GM11168 (cell line): Measurements from ENCODE around the gene CIT.

ENCODE experiments used
- in situ Hi-C: fragments of 300-500 bp; cut with MboI; formaldehyde crosslinking; loops from one replicate; pipeline ENCODE4 v1.12.0; 2022; ENCODE audit warnings: low sequenced_read_pairs; ENCODE audit not compliant: unreplicated experiment

CIT gene

DNA sequence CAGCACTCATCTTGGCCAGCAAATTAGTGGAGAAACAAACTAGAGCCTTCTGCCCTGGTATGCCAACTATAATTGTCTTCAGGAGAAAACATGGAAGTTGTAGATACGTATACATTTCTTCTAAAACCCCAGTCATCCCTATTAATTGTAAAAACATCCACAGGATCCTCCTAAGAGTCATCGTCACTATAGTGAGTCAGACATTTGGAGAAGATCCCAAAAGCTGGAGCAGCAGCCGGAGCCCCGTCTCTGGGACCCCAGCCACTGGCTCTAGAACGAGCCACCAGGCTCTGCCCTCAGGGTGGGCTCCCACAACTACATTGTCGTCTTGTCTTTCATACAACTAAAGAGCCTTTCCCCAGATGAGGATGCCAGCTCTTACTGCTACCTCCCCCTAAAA lies 193.7 kb downstream of the CIT start:
- in situ Hi-C loops = no loop called here

DNA sequence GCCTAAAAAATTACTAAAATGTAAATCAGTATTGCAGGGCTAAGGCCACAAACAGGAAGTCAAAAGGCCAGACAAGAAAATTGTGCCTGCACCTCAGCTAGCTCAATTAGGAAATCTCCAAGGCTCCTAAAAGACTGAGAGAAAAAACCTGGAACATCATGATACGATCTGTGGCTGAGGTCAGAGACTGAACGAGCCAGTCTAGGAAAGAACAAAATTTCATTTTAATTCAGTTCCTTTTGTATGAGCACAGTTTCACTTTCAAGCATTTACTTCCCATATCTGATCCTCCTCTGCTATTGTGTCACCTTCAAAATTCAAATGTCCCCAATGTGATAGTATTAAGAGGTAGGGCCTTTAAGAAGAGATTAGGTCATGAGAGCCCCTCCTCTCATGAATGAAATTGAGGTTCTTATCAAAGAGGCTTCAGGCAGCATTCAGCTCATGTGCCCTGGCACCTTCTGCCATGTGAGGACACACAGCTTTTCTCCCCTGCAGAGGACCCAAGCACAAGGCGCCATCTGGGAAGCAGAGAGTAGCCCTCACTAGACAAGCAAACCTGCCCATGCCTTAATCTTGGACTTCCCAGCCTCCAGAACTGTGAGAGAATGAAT lies 194.4 kb downstream of the CIT start:
- in situ Hi-C loops = no loop called here

DNA sequence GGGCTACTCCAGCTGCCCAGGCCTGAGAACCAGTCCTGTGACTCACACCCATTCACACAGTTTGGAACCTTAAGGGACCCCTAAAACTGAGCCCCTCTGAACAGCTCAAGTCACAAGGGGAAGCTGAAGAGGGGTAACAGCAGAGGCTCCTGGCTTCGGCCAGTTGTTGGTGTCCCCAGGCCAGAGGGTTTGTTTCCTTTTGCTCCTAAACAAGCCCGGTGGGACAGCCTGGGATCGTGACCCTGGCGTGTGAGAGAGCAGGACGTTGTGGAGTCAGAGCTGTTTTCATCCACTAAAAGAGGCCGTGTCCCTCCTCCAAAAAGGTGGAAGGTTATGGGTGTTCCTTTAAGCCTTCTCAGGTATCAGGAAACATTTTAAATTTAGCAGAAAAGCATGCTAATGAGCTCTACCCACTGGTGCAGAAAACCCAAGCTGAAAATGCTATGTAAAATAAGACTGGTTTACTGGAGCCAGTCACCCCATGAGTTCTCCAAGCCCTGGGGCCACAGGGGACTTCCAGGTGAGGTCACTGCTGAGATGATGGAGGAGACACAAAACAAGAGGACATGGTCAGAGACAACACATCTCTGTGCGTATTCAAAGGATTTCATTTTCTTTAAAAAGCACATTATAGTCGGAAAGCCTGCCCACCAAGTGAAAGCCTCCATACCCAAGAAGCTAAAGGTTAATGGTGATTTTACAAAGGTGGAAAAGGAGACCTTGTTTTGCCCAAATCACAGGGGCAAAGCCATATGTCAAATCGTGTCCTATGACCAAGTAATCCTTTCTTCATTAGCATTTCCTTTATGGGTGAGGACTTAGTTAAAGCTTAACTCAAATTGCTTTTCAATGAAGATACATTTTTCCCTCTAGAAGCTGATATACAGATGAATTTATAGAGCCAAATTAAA lies 195.1 kb downstream of the CIT start:
- in situ Hi-C loops = no loop called here

DNA sequence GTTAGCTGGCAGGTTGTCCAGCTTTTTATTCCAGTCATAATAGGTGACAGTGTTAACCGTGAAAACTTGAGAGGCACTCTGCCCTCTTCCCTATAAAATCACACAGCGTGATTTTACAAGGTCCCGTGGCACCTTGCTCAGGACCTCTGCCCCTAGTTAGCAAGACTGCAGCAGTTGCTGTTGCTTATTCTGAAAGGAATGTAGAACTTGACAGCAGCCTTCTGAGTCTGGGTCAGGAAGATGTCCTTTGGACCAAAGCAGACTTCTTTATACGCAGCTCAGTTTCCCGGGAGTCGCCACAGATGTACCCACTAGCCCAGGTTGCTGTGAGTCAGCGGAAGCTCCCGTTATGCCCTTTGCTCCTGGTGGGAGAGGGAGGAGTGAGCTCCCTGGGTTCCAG lies 196.0 kb downstream of the CIT start:
- in situ Hi-C loops = no loop called here

DNA sequence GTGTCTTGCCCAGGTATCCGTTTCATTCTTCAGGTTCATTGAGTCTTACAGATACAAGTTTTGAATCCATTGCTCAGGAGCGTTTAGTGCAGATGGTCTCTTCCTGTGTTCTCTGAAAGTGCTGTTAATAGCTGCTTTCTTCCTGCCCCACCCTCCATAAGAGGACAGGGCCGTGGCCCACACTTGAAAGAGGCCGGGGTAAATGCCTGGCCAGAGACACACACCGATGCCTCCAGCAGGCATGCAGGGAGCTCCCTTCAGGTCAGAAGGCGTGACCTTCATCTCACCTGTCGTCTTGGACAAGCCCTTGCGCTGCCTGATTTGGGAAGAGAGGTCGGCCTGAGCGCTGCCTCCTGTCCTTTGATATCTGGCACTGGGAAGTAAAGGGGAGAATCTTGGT lies 197.6 kb downstream of the CIT start:
- in situ Hi-C loops = no loop called here

DNA sequence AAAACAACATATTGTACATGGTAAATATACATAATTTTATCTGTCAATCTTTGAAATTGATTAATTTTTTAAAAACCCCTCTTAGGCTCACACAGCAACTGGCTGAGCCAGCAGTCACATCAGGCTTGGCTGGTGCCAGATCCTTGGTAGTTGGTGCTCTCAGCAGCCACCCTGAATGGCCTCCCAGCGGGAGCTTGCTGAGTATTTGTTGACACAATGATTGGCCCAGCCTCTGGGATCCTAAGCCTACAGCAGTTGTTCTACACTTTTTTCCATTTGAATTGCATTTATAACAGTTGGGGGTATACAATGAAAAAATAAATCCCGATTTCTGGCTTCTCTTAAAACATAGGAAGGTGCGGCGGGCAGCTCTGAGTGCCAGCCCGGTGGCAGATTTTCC lies 198.0 kb downstream of the CIT start:
- in situ Hi-C loops = no loop called here

DNA sequence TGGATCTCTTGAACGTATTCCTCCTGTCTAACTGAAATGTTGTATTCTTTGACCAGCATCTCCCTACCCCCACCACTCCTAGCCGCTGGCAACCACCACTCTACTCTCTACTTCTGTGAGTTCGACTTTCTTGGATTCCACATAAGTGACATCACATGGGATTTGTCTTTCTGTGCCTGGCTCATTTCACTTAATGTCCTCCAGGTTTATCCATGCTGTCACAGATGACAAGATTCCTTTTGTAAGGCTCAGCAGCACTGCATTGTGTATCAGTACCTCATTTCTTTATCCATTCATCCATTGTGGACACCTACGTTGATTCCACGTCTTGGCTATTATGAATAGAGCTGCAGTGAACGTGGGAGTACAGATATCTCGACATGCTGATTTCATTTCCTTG lies 198.7 kb downstream of the CIT start:
- in situ Hi-C loops = no loop called here

DNA sequence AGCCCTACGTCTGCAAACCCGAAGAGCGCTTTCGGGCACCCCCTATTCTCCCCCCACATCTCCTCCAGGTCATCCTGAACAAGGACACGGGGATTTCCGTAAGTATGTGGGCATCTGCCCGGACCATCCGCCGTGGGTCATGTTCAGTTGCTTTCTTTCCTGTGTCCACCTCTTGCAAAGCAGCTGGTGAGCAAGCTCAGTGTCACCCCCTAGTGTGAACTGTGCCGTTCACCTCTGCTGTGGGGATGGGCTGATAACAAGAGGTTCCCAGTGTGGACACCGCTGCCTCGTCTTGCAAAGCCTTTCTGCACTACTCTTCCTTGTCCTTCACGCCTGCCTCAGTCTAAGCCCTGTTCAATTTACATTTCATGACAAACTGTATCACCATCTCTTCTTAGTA lies 200.5 kb downstream of the CIT start:
- in situ Hi-C loops = no loop called here

DNA sequence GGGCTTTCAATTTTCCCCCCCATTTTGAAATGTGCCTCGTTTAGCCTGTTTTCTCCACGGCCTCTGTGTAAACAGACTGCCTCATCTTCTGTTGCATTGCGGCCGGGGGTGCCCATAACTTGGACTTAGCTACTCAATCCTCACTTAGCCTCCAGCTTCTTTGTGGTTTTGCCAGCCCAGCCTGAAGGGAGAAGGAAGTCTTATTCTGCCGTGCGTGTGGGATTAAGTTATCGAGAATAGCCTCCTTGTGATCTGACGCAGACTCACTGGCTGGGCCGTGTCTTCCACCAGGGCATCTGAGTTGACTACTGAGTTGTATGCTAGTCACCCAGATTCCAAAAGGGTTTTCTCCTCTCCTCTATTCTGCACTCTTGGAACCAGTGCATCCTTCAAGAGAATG lies 201.1 kb downstream of the CIT start:
- in situ Hi-C loops = no loop called here

DNA sequence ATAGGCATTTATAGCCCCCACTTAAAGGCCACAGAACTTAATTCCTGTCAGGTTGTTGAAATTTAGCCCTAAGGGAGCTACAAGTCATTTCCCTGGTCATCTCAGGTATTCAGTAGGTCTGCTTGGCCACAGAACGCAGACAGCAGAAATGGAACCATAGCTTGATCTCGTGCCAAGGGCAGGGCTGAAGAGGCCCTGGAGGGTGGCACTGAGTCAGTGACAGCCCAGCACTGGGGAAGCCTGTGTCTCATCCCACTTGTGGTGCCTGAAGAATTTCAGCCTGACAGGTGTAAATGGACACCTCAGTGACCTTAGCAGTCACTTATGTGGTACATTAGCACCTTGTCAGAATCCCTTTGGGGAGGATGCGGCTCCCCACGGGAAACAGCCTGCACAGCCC lies 202.6 kb downstream of the CIT start:
- in situ Hi-C loops = no loop called here

DNA sequence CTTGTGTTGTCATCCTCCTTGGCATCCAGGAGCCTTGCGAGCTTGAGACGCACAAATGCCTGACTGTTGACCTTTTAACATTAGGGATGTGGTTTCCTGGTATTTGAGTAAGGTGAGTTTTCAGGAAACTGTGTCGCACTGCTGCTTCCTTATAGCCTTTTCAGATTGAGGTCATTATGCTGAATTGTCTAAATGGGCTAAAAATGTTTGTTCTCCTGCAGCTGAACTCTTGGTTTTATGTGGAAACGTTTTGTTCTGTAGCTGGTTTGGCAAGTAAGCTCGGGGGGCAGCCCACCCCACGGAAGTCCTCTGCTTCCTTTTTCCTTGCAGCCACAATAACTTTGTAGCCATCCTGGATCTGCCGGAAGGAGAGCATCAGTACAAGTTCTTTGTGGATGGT lies 203.5 kb downstream of the CIT start:
- in situ Hi-C loops = no loop called here

DNA sequence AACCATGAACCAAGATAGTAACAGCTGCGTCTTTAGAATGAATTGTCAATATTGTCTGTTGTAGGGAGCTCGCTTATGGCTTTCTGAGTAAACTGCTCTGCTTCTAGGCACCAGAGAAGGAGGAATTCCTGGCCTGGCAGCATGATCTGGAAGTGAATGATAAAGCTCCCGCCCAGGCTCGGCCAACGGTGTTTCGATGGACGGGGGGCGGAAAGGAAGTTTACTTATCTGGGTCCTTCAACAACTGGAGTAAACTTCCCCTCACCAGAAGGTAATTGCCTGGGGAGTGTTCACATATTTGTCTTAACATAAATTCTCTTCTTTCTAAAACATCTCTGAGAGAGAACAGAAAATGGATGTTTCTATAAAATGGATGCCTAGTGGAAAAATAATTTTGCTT lies 204.9 kb downstream of the CIT start:
- in situ Hi-C loops = no loop called here

DNA sequence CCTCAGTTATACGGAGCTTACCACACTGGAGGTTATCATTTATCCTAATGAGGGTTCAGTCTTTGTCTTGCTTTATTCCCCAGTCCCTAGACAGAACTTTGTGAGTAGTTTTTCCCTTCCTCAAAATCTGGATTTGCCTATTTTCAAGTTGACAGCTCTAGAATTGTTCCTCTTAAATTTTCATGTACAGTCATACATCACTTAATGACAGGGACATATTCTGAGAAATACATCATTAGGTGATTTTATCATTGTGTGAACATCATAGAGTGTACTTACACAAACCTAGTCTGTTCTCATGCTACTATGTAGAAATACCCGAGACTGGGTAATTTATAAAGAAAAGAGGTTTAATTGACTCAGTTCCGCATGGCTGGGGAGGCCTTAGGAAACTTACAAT lies 206.1 kb downstream of the CIT start:
- in situ Hi-C loops = no loop called here

DNA sequence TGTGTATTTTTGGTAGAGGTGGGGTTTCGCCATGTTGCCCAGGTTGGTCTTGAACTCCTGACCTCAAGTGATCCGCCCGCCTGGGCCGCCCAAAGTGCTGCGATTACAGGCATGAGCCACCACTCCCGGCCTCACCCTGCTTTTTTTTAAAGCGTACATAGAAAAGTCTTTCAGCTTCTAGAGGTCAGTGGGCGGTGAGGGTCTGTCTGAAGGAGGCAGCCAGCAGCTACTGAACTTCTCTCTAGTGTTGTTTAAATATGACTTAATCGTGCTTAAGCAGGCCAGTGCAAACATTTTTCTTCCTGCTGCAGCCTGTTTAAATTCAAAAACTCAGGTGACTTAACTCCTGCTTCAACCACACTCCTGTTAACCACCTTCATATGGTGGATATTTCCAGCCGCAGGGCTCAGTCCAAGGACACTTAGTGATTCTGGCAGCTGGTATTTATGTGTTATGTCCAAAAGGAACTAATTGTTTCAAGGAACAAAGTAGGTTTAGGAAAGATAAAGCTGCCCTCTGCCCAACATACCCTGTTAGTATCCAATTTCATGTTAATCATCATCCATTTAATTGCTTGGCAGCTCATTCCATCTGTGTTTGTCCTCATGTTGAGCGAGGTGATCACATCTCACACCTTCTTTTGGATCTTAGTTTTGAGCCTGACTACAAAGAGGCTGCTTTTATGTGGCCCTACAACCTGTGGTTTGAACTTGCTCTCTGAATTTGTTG lies 207.2 kb downstream of the CIT start:
- in situ Hi-C loops = no loop called here

DNA sequence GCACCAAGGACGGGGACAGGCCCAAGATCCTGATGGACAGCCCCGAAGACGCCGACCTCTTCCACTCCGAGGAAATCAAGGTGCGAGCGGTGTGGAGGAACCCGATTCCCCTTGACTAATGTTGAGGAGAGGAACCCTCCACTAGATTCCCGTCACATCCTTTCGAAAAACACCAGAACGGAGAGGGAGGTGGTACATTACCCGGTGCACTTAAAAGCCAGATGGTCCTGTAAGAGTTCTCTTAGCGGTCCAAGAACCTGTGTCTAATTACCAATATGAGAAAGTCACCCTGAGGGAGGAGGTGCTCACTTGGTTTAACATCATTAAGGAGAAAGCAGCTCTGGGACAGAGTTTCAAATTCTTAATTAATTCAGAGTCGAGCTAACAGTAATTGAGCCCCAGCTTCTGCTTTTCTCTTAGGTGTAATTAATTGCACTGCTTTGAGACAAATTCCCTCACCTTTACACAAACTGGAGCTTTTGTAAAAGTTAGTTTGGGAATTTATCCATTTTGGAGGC lies 208.7 kb downstream of the CIT start:
- in situ Hi-C loops = no loop called here

DNA sequence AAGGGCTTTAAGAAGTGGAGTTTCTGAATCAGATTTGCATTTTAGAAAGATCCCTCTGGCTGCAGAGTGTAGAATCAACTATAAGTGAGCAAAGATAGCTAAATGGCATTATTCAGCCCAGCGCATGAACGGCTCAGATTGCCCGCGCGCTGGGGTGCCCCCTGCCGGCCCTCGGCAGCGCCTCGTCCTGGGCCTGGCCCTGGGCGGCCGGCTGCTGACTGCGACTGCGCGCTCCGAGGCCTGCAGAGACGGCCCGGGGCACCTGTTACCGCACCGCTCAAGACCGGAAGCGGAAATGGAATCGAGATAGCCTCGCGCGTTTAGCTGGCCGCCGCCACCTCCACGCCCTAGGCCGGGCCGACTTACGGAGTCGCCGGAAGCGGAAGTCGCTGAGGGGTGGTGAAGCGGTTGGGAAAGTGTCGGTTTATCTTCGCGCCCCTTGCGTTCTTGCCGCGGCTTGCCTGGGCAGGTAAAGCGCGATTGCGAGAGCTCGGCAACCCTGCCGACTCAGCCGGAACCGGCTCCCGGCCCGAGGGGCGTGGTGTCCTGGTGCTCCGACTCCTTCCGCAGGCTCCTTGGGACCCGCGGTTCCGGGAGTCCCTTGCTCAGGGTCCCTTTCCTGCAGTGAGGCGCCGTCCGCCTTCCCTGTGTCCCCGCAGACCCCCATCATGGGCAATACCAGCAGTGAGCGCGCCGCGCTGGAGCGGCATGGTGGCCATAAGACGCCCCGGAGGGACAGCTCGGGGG lies 209.4 kb downstream of the CIT start, which contains the start of gene PRKAB1:
TSS of gene PRKAB1 (plus strand) at position 557 of the 747 bp plus-strand sequence. CDS start at position 669, 112 bp downstream.
- in situ Hi-C loops = no loop called here

DNA sequence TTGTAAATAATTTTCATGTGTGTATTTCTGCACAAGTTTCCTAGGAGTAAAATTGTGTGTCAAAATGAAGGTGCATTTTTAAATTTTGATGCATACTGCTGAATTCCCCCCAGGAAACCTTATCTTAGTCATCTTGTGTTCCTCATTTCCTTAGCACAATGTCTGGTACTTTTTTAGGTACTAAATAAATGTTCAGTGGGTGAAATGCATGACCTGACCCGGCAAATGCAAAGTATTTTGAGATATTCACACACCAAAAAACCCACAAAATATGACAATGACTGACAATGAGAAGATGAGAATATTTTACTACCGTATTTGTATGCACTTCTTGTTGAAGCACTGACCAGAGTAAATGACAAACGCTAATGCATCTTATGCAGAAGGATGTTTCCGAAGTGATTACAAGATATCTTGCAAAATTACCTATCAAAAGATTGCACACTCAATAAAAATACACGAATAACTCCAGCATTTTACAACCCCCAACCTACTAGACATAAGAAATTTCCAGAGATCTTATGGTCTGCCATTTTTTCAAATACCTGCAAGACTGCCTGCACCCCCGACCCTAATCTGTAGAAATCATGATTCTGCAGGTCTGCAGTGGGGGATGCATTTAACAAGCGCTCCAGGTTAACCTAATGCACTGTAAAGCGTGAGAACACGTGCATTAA lies 210.1 kb downstream of the CIT start:
- in situ Hi-C loops = no loop called here

DNA sequence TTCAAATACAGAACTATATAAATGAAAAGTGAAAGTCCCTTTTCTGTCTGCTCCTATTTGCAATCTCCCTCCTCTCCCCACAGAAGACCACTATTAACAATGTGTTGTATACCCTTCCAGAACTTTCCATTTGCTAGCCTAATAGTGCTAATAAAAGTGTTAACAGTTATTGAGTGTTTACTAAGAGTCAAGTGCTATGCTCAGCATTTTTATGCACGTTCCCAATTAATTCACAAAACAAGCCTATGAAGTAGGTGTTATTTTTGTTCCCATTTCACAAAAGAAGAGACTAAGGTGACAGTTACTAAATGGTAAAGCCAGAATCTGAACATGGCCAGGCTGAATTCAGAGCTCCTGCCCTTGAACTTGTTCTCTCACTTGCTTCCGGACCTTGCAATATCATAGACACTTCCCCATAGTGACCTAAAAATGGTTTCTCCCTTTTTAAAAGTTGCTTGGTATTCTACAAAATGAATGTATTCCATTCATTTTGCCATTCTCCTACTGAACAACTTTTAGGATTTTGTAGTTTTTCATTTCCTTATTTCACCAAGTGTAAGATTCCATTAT lies 210.8 kb downstream of the CIT start:
- in situ Hi-C loops = no loop called here

DNA sequence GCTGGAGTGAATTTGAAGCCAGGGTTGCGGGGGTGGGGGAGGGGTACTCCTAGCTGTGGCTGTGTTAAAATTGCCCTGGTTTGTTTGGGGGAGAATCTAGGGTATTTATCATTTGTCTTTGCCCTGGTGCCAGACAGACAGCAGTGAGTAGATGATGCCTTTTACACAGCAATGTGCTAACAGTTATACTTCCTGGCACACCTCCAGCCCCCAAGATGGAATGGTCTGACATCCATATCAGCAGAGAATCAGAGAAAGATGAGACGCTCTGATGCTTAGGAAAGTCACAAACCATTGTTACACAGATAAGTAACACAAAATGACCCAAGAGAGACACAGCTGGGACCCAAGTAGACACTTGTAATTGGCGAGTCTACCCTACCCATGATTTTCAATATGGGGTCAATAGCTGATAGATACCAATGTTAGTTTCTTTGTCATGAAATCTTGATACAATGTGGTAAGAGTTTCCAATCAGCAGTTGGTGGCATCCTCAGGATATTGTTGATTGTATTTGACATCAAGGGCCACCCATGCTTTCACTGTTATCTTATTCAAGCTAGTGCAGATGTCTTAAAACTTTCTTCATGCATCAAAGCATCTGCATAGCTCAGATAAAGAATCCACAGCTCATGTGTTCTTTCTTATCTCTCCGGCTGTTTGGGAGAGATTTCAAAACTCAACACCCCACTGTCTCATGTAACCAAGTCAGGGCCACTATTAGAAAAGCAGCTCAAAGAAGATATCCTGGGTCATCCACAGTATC lies 211.8 kb downstream of the CIT start:
- in situ Hi-C loops = no loop called here
